Mucosa of rectum (tissue), 2 donors: Measurements from ENCODE around the gene KCNQ2.

Experiments
- H3K27ac ChIP-seq, 2 donors: one replicate each; pipeline ENCODE4 v1.7.0; 2013; ENCODE audit warnings: inconsistent platforms in 2 of 2, low read depth in 2 of 2, low read length in 2 of 2
- H3K27me3 ChIP-seq, 2 donors: one replicate each; pipeline ENCODE4 v1.7.0; 2013; ENCODE audit warnings: low read length in 2 of 2; ENCODE audit not compliant: control insufficient read depth in 2 of 2, insufficient read depth in 2 of 2
- H3K36me3 ChIP-seq, 2 donors: one replicate each; pipeline ENCODE4 v1.7.0; 2013; ENCODE audit warnings: low read length in 2 of 2; ENCODE audit not compliant: control insufficient read depth in 2 of 2, insufficient read depth in 2 of 2
- H3K4me1 ChIP-seq, 2 donors: one replicate each; pipeline ENCODE4 v1.7.0; 2013; ENCODE audit warnings: low read length in 2 of 2, mild to moderate bottlenecking in 1 of 2; ENCODE audit not compliant: control insufficient read depth in 2 of 2, insufficient read depth in 2 of 2
- H3K4me3 ChIP-seq, 2 donors: one replicate each; pipeline ENCODE4 v1.7.0; 2013; ENCODE audit warnings: low read length in 2 of 2
- H3K9ac ChIP-seq, 2 donors: one replicate each; pipeline ENCODE4 v1.7.0; 2013; ENCODE audit warnings: low read length in 2 of 2, low read depth in 1 of 2, mild to moderate bottlenecking in 1 of 2
- H3K9me3 ChIP-seq, 2 donors: one replicate each; pipeline ENCODE4 v1.7.0; 2013; ENCODE audit warnings: low read length in 2 of 2; ENCODE audit not compliant: control insufficient read depth in 2 of 2
- donor health status: healthy.
- donor health status: Normal muscosa, but diverticular disease.

KCNQ2 gene

GRCh38 chr20:63454731-63455567, 17.5 kb downstream of the KCNQ2 start:
- Histone ChIP-seq H3K36me3 (no peaks in the 10 kb centered on the region), H3K27me3 (peaks cover 6 to 13% of the 10 kb centered on the region in 2 donors), H3K9me3 (no peaks in the 10 kb centered on the region), H3K4me1 (no peaks in the 10 kb centered on the region), H3K9ac (no peak overlapping the region), H3K27ac (no peak overlapping the region), H3K4me3 (no peak overlapping the region)

- H3K4me1 ChIP-seq: no peaks in the 10 kb centered on the region
- H3K4me3 ChIP-seq: no peak overlapping the region
- no peak overlapping the region for H3K9ac ChIP-seq
Observed at GRCh38 chr20:63452821-63453523, 19.5 kb downstream of the KCNQ2 start.

GRCh38 chr20:63452341-63452740, 20.1 kb downstream of the KCNQ2 start:
- Histone ChIP-seq H3K9ac (no peak overlapping the region), H3K4me1 (no peaks in the 10 kb centered on the region), H3K9me3 (no peaks in the 10 kb centered on the region), H3K27ac (no peak overlapping the region), H3K4me3 (no peak overlapping the region), H3K36me3 (no peaks in the 10 kb centered on the region), H3K27me3 (peaks cover 13 to 14% of the 10 kb centered on the region in 2 donors)

More at GRCh38 chr20:63452821-63453523, 19.5 kb downstream of the KCNQ2 start:
- Histone ChIP-seq H3K27me3 (peaks cover 13 to 14% of the 10 kb centered on the region in 2 donors), H3K36me3 (no peaks in the 10 kb centered on the region), H3K9me3 (no peaks in the 10 kb centered on the region), H3K27ac (no peak overlapping the region)

GRCh38 chr20:63451821-63452220, 20.6 kb downstream of the KCNQ2 start:
- Histone ChIP-seq H3K9ac (no peak overlapping the region), H3K36me3 (no peaks in the 10 kb centered on the region), H3K27me3 (peaks cover 13 to 14% of the 10 kb centered on the region in 2 donors), H3K4me3 (no peak overlapping the region), H3K9me3 (no peaks in the 10 kb centered on the region), H3K27ac (no peak overlapping the region), H3K4me1 (no peaks in the 10 kb centered on the region)

GRCh38 chr20:63449796-63450730, 22.4 kb downstream of the KCNQ2 start:
- Histone ChIP-seq H3K36me3 (no peaks in the 10 kb centered on the region), H3K4me3 (no peak overlapping the region), H3K27me3 (peaks cover 12 to 13% of the 10 kb centered on the region in 2 donors), H3K4me1 (no peaks in the 10 kb centered on the region), H3K27ac (no peak overlapping the region), H3K9me3 (no peaks in the 10 kb centered on the region), H3K9ac (no peak overlapping the region)

GRCh38 chr20:63449025-63449424, 23.4 kb downstream of the KCNQ2 start:
- Histone ChIP-seq H3K9ac (no peak overlapping the region), H3K4me3 (no peak overlapping the region), H3K9me3 (no peaks in the 10 kb centered on the region), H3K4me1 (no peaks in the 10 kb centered on the region), H3K36me3 (no peaks in the 10 kb centered on the region), H3K27me3 (peaks cover 6 to 13% of the 10 kb centered on the region in 2 donors), H3K27ac (no peak overlapping the region)

GRCh38 chr20:63448031-63448430, 24.4 kb downstream of the KCNQ2 start:
- Histone ChIP-seq H3K9me3 (no peaks in the 10 kb centered on the region), H3K27ac (no peak overlapping the region), H3K9ac (no peak overlapping the region), H3K4me1 (no peaks in the 10 kb centered on the region), H3K36me3 (no peaks in the 10 kb centered on the region), H3K4me3 (no peak overlapping the region), H3K27me3 (peaks cover 6 to 11% of the 10 kb centered on the region in 2 donors)

GRCh38 chr20:63447320-63447719, 25.1 kb downstream of the KCNQ2 start:
- Histone ChIP-seq H3K4me3 (no peak overlapping the region), H3K9me3 (no peaks in the 10 kb centered on the region), H3K9ac (no peak overlapping the region), H3K27ac (no peak overlapping the region), H3K27me3 (peaks cover 4 to 10% of the 10 kb centered on the region in 2 donors), H3K36me3 (no peaks in the 10 kb centered on the region), H3K4me1 (no peaks in the 10 kb centered on the region)

GRCh38 chr20:63446216-63447024, 26.0 kb downstream of the KCNQ2 start:
- Histone ChIP-seq H3K9me3 (no peaks in the 10 kb centered on the region), H3K9ac (no peak overlapping the region), H3K27ac (no peak overlapping the region), H3K4me3 (no peak overlapping the region), H3K27me3 (peaks cover 4 to 7% of the 10 kb centered on the region in 2 donors), H3K4me1 (no peaks in the 10 kb centered on the region), H3K36me3 (no peaks in the 10 kb centered on the region)
